HEK293 (cell line): ENCODE measurements around the gene ZDHHC14.
A peak's percentile ranks its signal among the peaks of the same experiment; 100 is the strongest.

Experiments
- CTCF ChIA-PET: fragments of 350-600 bp; formaldehyde crosslinking; extraction: SDS; loops from one replicate; lab custom pipeline; 2021; ENCODE audit warnings: antibody characterized with exemption; lab: Yijun Ruan, JAX
- POLR2A ChIA-PET: fragments of 300-600 bp; formaldehyde crosslinking; extraction: SDS; loops from one replicate; lab custom pipeline; 2020; ENCODE audit warnings: antibody characterized with exemption, inconsistent platforms; lab: Yijun Ruan, JAX
- H3K27ac ChIP-seq: fragments of 200-500 bp; sonication (Bioruptor generic); 2 replicates; pipeline ENCODE4 v1.5.1; 2014; ENCODE audit warnings: low read depth, low read length, control low read depth, inconsistent platforms; ENCODE audit errors: extremely low read depth
- H3K36me3 ChIP-seq, 2 experiments: fragments of 200-500 bp in 1 of 2; sonication (Bioruptor generic) in 1 of 2; 1 replicate in 1 of 2; 2 replicates in 1 of 2; pipeline ENCODE4 v1.5.1; 2014 to 2017; ENCODE audit warnings: inconsistent platforms in 2 of 2, low read length in 2 of 2; ENCODE audit not compliant: control insufficient read depth in 2 of 2, insufficient read depth in 1 of 2
- H3K4me1 ChIP-seq: fragments of 200-500 bp; sonication (Bioruptor generic); 2 replicates; pipeline ENCODE4 v1.5.1; 2014; ENCODE audit warnings: mild to moderate bottlenecking, low read length, inconsistent platforms; ENCODE audit not compliant: control insufficient read depth, insufficient read depth
- H3K4me3 ChIP-seq: 2 replicates; pipeline ENCODE4 v1.5.1; 2011; ENCODE audit warnings: low read depth, mild to moderate bottlenecking, control low read depth, low read length, moderate library complexity
- H3K9me3 ChIP-seq: fragments of 200-500 bp; sonication (Bioruptor generic); 2 replicates; pipeline ENCODE4 v1.5.1; 2014; ENCODE audit warnings: low read depth, low read length, inconsistent platforms; ENCODE audit not compliant: control insufficient read depth, insufficient read depth
- BCL11A ChIP-seq: fragments of 450-650 bp; formaldehyde crosslinking; IDR thresholded peaks from 2 replicates; pipeline ENCODE4 v1.5.1; 2016; ENCODE audit warnings: low read depth, missing biosample characterization, missing genetic modification characterization
- GLI4 ChIP-seq: fragments of 450-650 bp; formaldehyde crosslinking; IDR thresholded peaks from 2 replicates; pipeline ENCODE4 v1.5.1; 2016; ENCODE audit warnings: missing biosample characterization, missing genetic modification characterization
- IKZF3 ChIP-seq: fragments of 450-650 bp; IDR thresholded peaks from 2 replicates; pipeline ENCODE4 v1.5.0; 2018; ENCODE audit warnings: missing biosample characterization, mild to moderate bottlenecking, missing genetic modification characterization, moderate library complexity
- KLF7 ChIP-seq: fragments of 450-650 bp; formaldehyde crosslinking; IDR thresholded peaks from 2 replicates; pipeline ENCODE4 v1.5.1; 2016; ENCODE audit warnings: missing biosample characterization, missing genetic modification characterization, borderline replicate concordance
- KLF8 ChIP-seq: fragments of 450-650 bp; formaldehyde crosslinking; IDR thresholded peaks from 2 replicates; pipeline ENCODE4 v1.5.1; 2016; ENCODE audit warnings: missing biosample characterization, missing genetic modification characterization
- PRDM1 ChIP-seq: fragments of 450-650 bp; formaldehyde crosslinking; IDR thresholded peaks from 2 replicates; pipeline ENCODE4; 2016; ENCODE audit warnings: missing biosample characterization, missing genetic modification characterization
- TSHZ1 ChIP-seq: fragments of 450-650 bp; formaldehyde crosslinking; IDR thresholded peaks from 2 replicates; pipeline ENCODE4 v1.5.1; 2016; ENCODE audit warnings: missing biosample characterization, missing genetic modification characterization, borderline replicate concordance
- ZFP41 ChIP-seq: fragments of 450-650 bp; formaldehyde crosslinking; IDR thresholded peaks from 2 replicates; pipeline ENCODE4 v1.5.1; 2016; ENCODE audit warnings: missing biosample characterization, missing genetic modification characterization, borderline replicate concordance
- ZNF10 ChIP-seq: fragments of 450-650 bp; formaldehyde crosslinking; IDR thresholded peaks from 2 replicates; pipeline ENCODE4 v1.5.1; 2017; ENCODE audit warnings: missing biosample characterization, missing genetic modification characterization
- ZNF132 ChIP-seq: fragments of 450-650 bp; formaldehyde crosslinking; IDR thresholded peaks from 2 replicates; pipeline ENCODE4 v1.5.1; 2017; ENCODE audit warnings: missing biosample characterization, missing genetic modification characterization, borderline replicate concordance
- ZNF24 ChIP-seq: fragments of 450-650 bp; formaldehyde crosslinking; IDR thresholded peaks from 2 replicates; pipeline ENCODE4 v1.5.1; 2016; ENCODE audit warnings: missing biosample characterization, missing genetic modification characterization
- ZNF292 ChIP-seq: fragments of 450-650 bp; formaldehyde crosslinking; IDR thresholded peaks from 2 replicates; pipeline ENCODE4 v1.5.1; 2016; ENCODE audit warnings: low read depth, missing biosample characterization, missing genetic modification characterization, borderline replicate concordance
- ZNF335 ChIP-seq: fragments of 450-650 bp; formaldehyde crosslinking; conservative IDR thresholded peaks from 2 replicates; pipeline ENCODE4 v1.5.1; 2016; ENCODE audit warnings: missing biosample characterization, missing genetic modification characterization
- ZNF354C ChIP-seq: fragments of 450-650 bp; formaldehyde crosslinking; IDR thresholded peaks from 2 replicates; pipeline ENCODE4 v1.5.1; 2016; ENCODE audit warnings: missing biosample characterization, missing genetic modification characterization, low read depth, borderline replicate concordance
- ZNF366 ChIP-seq: fragments of 450-650 bp; formaldehyde crosslinking; conservative IDR thresholded peaks from 2 replicates; pipeline ENCODE4 v1.5.1; 2016; ENCODE audit warnings: missing biosample characterization, missing genetic modification characterization
- ZNF394 ChIP-seq: fragments of 450-650 bp; formaldehyde crosslinking; IDR thresholded peaks from 2 replicates; pipeline ENCODE4 v1.5.1; 2016; ENCODE audit warnings: missing biosample characterization, missing genetic modification characterization, mild to moderate bottlenecking, moderate library complexity, borderline replicate concordance
- ZNF529 ChIP-seq: fragments of 450-650 bp; formaldehyde crosslinking; IDR thresholded peaks from 2 replicates; pipeline ENCODE4 v1.5.1; 2017; ENCODE audit warnings: missing genetic modification characterization, missing biosample characterization; ENCODE audit not compliant: insufficient replicate concordance
- ZNF558 ChIP-seq: fragments of 450-650 bp; formaldehyde crosslinking; IDR thresholded peaks from 2 replicates; pipeline ENCODE4 v1.5.1; 2016; ENCODE audit warnings: missing biosample characterization, missing genetic modification characterization
- ZNF596 ChIP-seq: fragments of 450-650 bp; IDR thresholded peaks from 2 replicates; pipeline ENCODE4 v1.5.0; 2018; ENCODE audit warnings: missing biosample characterization, mild to moderate bottlenecking, missing genetic modification characterization, moderate library complexity
- ZNF639 ChIP-seq: fragments of 450-650 bp; formaldehyde crosslinking; IDR thresholded peaks from 2 replicates; pipeline ENCODE4 v1.5.1; 2016; ENCODE audit warnings: missing biosample characterization, missing genetic modification characterization
- ZNF660 ChIP-seq: fragments of 450-650 bp; IDR thresholded peaks from 2 replicates; pipeline ENCODE4 v1.5.1; 2018; ENCODE audit warnings: missing biosample characterization, mild to moderate bottlenecking, missing genetic modification characterization
- ZNF692 ChIP-seq: fragments of 450-650 bp; formaldehyde crosslinking; IDR thresholded peaks from 2 replicates; pipeline ENCODE4 v1.5.1; 2016; ENCODE audit warnings: missing biosample characterization, missing genetic modification characterization
- ZNF701 ChIP-seq: fragments of 450-650 bp; formaldehyde crosslinking; IDR thresholded peaks from 2 replicates; pipeline ENCODE4 v1.5.1; 2016; ENCODE audit warnings: missing biosample characterization, missing genetic modification characterization
- ZNF777 ChIP-seq: fragments of 450-650 bp; formaldehyde crosslinking; IDR thresholded peaks from 2 replicates; pipeline ENCODE4 v1.5.1; 2017; ENCODE audit warnings: missing biosample characterization, missing genetic modification characterization, borderline replicate concordance
- TF ChIP-seq, protein P1 (sequence below): fragments of 450-650 bp; formaldehyde crosslinking; IDR thresholded peaks from 2 replicates; pipeline ENCODE4 v1.5.1; 2016; ENCODE audit warnings: missing biosample characterization, missing genetic modification characterization

Gene ZDHHC14

GRCh38 chr6:157527471-157527907 lies 146.5 kb downstream of the ZDHHC14 start:
- no peak overlapping the region for H3K4me3 ChIP-seq
- peaks cover 24% of the 10 kb centered on the region for H3K4me1 ChIP-seq
- no peaks in the 10 kb centered on the region for H3K9me3 ChIP-seq
- H3K27ac ChIP-seq: no peak overlapping the region
- no peaks in the 10 kb centered on the region for H3K36me3 ChIP-seq
- CTCF ChIA-PET: interaction anchor here (0.6 kb wide), 1 partner anchor 86 kb away, joined by 3 read pairs; no protein-coding TSS in a partner anchor
- POLR2A ChIA-PET: no interaction called here
- no peak for TF ChIP-seq ZNF777 (tag by site-specific recombination)
- no peak for TF ChIP-seq ZNF596 (tag by site-specific recombination)
- no peak for TF ChIP-seq ZNF558 (tag by site-specific recombination)
- TF ChIP-seq ZFP41 (tag by site-specific recombination): no peak
- TF ChIP-seq, protein P1, sequence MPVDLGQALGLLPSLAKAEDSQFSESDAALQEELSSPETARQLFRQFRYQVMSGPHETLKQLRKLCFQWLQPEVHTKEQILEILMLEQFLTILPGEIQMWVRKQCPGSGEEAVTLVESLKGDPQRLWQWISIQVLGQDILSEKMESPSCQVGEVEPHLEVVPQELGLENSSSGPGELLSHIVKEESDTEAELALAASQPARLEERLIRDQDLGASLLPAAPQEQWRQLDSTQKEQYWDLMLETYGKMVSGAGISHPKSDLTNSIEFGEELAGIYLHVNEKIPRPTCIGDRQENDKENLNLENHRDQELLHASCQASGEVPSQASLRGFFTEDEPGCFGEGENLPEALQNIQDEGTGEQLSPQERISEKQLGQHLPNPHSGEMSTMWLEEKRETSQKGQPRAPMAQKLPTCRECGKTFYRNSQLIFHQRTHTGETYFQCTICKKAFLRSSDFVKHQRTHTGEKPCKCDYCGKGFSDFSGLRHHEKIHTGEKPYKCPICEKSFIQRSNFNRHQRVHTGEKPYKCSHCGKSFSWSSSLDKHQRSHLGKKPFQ: no peak
- no peak for TF ChIP-seq ZNF660 (tag by site-specific recombination)
- no peak for TF ChIP-seq PRDM1 (tag by site-specific recombination)
- no peak for TF ChIP-seq ZNF335 (tag by site-specific recombination)
- TF ChIP-seq, all 188 proteins: peak for 0

DNA sequence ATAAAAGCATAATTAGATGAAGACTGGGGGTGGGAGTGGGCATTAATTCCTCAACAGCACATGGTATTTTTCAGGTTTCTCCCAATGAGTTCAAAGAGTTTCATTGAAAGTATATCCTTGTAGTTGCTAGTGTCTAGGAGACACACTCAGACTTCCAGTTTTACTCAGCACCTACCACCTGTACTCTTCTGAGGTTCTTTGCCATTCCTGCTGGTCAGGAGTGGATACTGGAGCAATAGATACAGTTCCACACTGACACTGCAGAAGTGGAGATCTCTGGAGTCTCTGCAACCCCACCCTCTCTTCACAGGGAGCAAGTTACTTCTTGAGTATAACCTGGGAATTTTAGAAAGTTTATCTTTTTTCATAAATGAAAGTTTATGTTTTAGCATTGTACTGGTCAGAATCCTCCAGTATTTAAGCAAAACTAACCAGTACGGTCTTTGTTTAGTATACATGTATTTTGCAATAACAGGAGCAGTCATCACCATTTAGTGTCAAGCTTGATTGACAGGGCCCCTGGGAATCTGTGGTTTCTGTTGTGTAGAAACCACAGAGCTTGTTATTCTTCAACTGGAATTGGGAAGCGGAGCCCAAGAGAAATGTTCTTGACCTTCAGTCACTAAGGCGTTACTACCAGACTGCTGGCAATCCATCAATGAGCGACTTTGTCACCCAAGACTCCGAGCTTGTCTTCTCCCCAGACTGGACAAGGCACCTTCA lies 148.1 kb downstream of the ZDHHC14 start:
- peak overlapping the region; percentile 20; the same call in 1 of the 2 replicates for H3K27ac ChIP-seq
- ChIA-PET POLR2A (no interaction called here), CTCF (interaction anchor here (1.2 kb wide), 1 partner anchor 16 kb away, joined by 3 read pairs; no protein-coding TSS in a partner anchor)
- H3K4me1 ChIP-seq: peaks cover 24% of the 10 kb centered on the region
- no peaks in the 10 kb centered on the region for H3K9me3 ChIP-seq
- no peaks in the 10 kb centered on the region for H3K36me3 ChIP-seq
- no peak overlapping the region for H3K4me3 ChIP-seq
- TF ChIP-seq ZNF777 (tag by site-specific recombination) (no peak), GLI4 (tag by site-specific recombination) (no peak), IKZF3 (tag by site-specific recombination) (peak; percentile 45), ZNF366 (tag by site-specific recombination) (peak; percentile 65), ZNF354C (tag by site-specific recombination) (no peak), ZNF692 (tag by site-specific recombination) (no peak), ZNF701 (tag by site-specific recombination) (no peak), ZNF132 (tag by site-specific recombination) (no peak), ZNF660 (tag by site-specific recombination) (no peak), ZNF335 (tag by site-specific recombination) (no peak), ZNF639 (peak; percentile 81), ZNF24 (peak; percentile 74), ZNF394 (tag by site-specific recombination) (no peak), ZNF10 (tag by site-specific recombination) (0 out of 2 replicates have a peak, but pooled peaks have one; percentile 43), KLF7 (tag by site-specific recombination) (no peak), BCL11A (peak; percentile 69), KLF8 (tag by site-specific recombination) (peak; percentile 68), TSHZ1 (tag by site-specific recombination) (peak; percentile 81; the same call in 1 of the 2 replicates), ZNF529 (tag by site-specific recombination) (peak; percentile 22), ZNF292 (tag by site-specific recombination) (no peak)
